SK-N-SH treated with all-trans-retinoic acid at 6 μM for 48 hours (cell line): ENCODE results near the gene NME9.

Experiments used
- ARNTL ChIP-seq: fragments of 450-650 bp; formaldehyde crosslinking; IDR thresholded peaks from 2 replicates; pipeline ENCODE4 v1.5.0; 2020; ENCODE audit warnings: low read depth, mild to moderate bottlenecking, moderate library complexity, borderline replicate concordance
- BACH2 ChIP-seq: fragments of 250-450 bp; sonication (Bioruptor Pico); IDR thresholded peaks from 2 replicates; pipeline ENCODE4 v1.9.0; 2021; ENCODE audit warnings: mild to moderate bottlenecking, borderline replicate concordance
- CSDC2 ChIP-seq: fragments of 250-450 bp; sonication (Bioruptor Pico); IDR thresholded peaks from 2 replicates; pipeline ENCODE4 v1.5.0; 2020; ENCODE audit warnings: mild to moderate bottlenecking, moderate library complexity
- GLIS3 ChIP-seq: fragments of 250-450 bp; sonication (Bioruptor Pico); IDR thresholded peaks from 2 replicates; pipeline ENCODE4 v1.5.0; 2020; ENCODE audit warnings: mild to moderate bottlenecking, moderate library complexity
- ISL1 ChIP-seq: fragments of 250-450 bp; sonication (Bioruptor Pico); IDR thresholded peaks from 2 replicates; pipeline ENCODE4 v2.1.2; 2022; ENCODE audit warnings: mild to moderate bottlenecking, moderate library complexity
- ZFP3 ChIP-seq: fragments of 250-450 bp; sonication (Bioruptor Pico); IDR thresholded peaks from 2 replicates; pipeline ENCODE4 v1.5.0; 2020; ENCODE audit warnings: mild to moderate bottlenecking, moderate library complexity
- ZFP30 ChIP-seq: fragments of 450-650 bp; formaldehyde crosslinking; IDR thresholded peaks from 2 replicates; pipeline ENCODE4 v1.5.0; 2022; ENCODE audit warnings: mild to moderate bottlenecking, moderate library complexity
- ZNF70 ChIP-seq: fragments of 450-650 bp; formaldehyde crosslinking; IDR thresholded peaks from 2 replicates; pipeline ENCODE4 v1.5.0; 2020; ENCODE audit warnings: mild to moderate bottlenecking, moderate library complexity
- TF ChIP-seq, protein P1 (sequence below): fragments of 250-450 bp; sonication (Bioruptor Pico); IDR thresholded peaks from 2 replicates; pipeline ENCODE4 v1.5.1; 2020; ENCODE audit warnings: low read depth, mild to moderate bottlenecking, moderate library complexity
- TF ChIP-seq, protein P2 (sequence below): fragments of 250-450 bp; sonication (Bioruptor Pico); IDR thresholded peaks from 2 replicates; pipeline ENCODE4 v1.8.0; 2020; ENCODE audit warnings: mild to moderate bottlenecking, moderate library complexity, borderline replicate concordance

DNA sequence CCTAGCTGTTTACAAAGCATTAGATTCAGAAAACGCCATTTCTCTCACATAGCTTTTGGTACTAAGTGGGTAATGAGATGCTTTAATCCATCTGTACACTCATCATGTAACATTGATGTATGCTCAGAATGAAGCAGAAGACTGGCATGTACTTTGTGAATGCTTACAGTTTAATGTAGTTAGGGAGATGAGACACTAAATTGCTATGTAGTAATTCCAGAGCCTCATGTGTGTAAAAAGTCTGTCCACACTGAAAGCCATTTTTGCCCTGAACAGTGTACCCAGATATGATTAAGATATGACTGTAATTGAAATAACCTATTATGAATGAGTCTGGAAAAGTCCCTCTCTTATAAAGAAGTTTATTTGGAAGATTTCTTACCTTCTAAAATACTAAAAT, 76.0 kb downstream of the NME9 start:
- no peak for TF ChIP-seq ZFP3 (CRISPR knock-in tag)
- TF ChIP-seq, protein P1, sequence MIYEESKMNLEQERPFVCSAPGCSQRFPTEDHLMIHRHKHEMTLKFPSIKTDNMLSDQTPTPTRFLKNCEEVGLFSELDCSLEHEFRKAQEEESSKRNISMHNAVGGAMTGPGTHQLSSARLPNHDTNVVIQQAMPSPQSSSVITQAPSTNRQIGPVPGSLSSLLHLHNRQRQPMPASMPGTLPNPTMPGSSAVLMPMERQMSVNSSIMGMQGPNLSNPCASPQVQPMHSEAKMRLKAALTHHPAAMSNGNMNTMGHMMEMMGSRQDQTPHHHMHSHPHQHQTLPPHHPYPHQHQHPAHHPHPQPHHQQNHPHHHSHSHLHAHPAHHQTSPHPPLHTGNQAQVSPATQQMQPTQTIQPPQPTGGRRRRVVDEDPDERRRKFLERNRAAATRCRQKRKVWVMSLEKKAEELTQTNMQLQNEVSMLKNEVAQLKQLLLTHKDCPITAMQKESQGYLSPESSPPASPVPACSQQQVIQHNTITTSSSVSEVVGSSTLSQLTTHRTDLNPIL = no peak
- no peak for TF ChIP-seq ZNF70
- TF ChIP-seq, protein P2, sequence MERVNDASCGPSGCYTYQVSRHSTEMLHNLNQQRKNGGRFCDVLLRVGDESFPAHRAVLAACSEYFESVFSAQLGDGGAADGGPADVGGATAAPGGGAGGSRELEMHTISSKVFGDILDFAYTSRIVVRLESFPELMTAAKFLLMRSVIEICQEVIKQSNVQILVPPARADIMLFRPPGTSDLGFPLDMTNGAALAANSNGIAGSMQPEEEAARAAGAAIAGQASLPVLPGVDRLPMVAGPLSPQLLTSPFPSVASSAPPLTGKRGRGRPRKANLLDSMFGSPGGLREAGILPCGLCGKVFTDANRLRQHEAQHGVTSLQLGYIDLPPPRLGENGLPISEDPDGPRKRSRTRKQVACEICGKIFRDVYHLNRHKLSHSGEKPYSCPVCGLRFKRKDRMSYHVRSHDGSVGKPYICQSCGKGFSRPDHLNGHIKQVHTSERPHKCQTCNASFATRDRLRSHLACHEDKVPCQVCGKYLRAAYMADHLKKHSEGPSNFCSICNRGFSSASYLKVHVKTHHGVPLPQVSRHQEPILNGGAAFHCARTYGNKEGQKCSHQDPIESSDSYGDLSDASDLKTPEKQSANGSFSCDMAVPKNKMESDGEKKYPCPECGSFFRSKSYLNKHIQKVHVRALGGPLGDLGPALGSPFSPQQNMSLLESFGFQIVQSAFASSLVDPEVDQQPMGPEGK (CRISPR knock-in tag) = no peak
- no peak for TF ChIP-seq CSDC2 (CRISPR knock-in tag)
- no peak for TF ChIP-seq GLIS3 (CRISPR knock-in tag)
- no peak for TF ChIP-seq BACH2
- TF ChIP-seq ARNTL = no peak
- no peak for TF ChIP-seq ISL1
- no peak for TF ChIP-seq ZFP30 (CRISPR knock-in tag)
